Measurements from ENCODE around the gene HDHD5.

DNA sequence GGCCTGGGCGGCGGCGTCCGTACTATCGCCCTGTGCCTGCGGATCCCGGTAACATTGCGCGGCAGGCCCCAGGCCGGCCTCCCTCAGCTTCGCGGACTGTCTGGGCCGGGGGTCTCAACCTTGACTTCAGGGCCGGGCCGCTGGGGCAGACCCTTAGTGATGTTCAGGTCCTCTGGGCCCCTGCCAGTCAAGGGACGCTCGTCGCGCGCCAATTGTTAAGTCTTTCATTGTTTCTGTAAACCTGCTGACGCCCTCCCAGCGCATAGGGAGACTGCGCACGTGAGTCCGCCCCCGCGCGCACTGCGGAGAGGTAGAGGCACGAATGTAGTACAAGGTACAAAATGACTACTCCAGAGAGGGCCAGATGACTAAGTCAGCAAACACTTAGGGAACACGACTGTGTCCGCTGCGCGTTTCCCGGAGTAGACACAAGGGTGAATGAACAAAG is 451 bp upstream of the HDHD5 start:
- TF ChIP-seq, protein P1, sequence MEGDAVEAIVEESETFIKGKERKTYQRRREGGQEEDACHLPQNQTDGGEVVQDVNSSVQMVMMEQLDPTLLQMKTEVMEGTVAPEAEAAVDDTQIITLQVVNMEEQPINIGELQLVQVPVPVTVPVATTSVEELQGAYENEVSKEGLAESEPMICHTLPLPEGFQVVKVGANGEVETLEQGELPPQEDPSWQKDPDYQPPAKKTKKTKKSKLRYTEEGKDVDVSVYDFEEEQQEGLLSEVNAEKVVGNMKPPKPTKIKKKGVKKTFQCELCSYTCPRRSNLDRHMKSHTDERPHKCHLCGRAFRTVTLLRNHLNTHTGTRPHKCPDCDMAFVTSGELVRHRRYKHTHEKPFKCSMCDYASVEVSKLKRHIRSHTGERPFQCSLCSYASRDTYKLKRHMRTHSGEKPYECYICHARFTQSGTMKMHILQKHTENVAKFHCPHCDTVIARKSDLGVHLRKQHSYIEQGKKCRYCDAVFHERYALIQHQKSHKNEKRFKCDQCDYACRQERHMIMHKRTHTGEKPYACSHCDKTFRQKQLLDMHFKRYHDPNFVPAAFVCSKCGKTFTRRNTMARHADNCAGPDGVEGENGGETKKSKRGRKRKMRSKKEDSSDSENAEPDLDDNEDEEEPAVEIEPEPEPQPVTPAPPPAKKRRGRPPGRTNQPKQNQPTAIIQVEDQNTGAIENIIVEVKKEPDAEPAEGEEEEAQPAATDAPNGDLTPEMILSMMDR (IDR thresholded peaks at IDR 0.05; ENCODE audit: low read depth, low read length, missing input control), result no peak
- TF ChIP-seq TAF1 (conservative IDR thresholded peaks at IDR 0.05), result no peak
- TF ChIP-seq RXRA (IDR thresholded peaks at IDR 0.05), result peak in 1 of 2 donors; percentile 71
- peak; percentile 72 for TF ChIP-seq REST (IDR thresholded peaks at IDR 0.05)
- TF ChIP-seq JUND (IDR thresholded peaks at IDR 0.05), result peak in 1 of 2 donors; percentile 63
- TF ChIP-seq ZBTB33 (IDR thresholded peaks at IDR 0.05), result no peak
- TF ChIP-seq FOXA1 (IDR thresholded peaks at IDR 0.05), result no peak
- TF ChIP-seq SP1 (IDR thresholded peaks at IDR 0.05), result peak; percentile 6
- TF ChIP-seq MAX (IDR thresholded peaks at IDR 0.05), result no peak
- TF ChIP-seq EGR1 (IDR thresholded peaks at IDR 0.05; ENCODE audit: low read depth in 2 of 2), result peak; percentile 87 to 98

Measured in liver (tissue), 3 donors.